Thymus (tissue), 11 donors: ENCODE data around the gene POLR3B. TPM values are rescaled to one million over a fixed set of nuclear protein-coding genes. Genes with fewer than 3 reads are reported as not detected.

Source experiments
- DNase-seq, 9 donors: peaks; one replicate each; pipeline ENCODE4 v3.0.0-alpha.2; 2013; ENCODE audit warnings: low spot score in 9 of 9, low read depth in 6 of 9, missing footprints in 1 of 9
- H3K27ac ChIP-seq, 2 donors: one replicate each; pipeline ENCODE4 v1.5.1; 2013; ENCODE audit warnings: control low read depth in 1 of 2, low read depth in 1 of 2, low read length in 1 of 2, mild to moderate bottlenecking in 1 of 2, moderate library complexity in 1 of 2
- H3K27me3 ChIP-seq, 2 donors: one replicate each; pipeline ENCODE4 v1.5.1; 2013; ENCODE audit warnings: low read length in 1 of 2; ENCODE audit not compliant: control insufficient read depth in 2 of 2, insufficient read depth in 1 of 2
- H3K36me3 ChIP-seq, 2 donors: one replicate each; pipeline ENCODE4 v1.5.1; 2013; ENCODE audit warnings: low read length in 1 of 2, mild to moderate bottlenecking in 1 of 2, moderate library complexity in 1 of 2; ENCODE audit not compliant: control insufficient read depth in 2 of 2, insufficient read depth in 2 of 2
- H3K4me1 ChIP-seq, 2 donors: one replicate each; pipeline ENCODE4 v1.5.1; 2013; ENCODE audit warnings: low read length in 2 of 2; ENCODE audit not compliant: control insufficient read depth in 2 of 2, insufficient read depth in 2 of 2
- H3K4me3 ChIP-seq, 2 donors: one replicate each; pipeline ENCODE4 v1.5.1; 2013; ENCODE audit warnings: low read length in 2 of 2, control low read depth in 1 of 2, mild to moderate bottlenecking in 1 of 2
- H3K9me3 ChIP-seq, 2 donors: one replicate each; pipeline ENCODE4 v1.5.1; 2013; ENCODE audit warnings: low read length in 1 of 2, mild to moderate bottlenecking in 1 of 2; ENCODE audit not compliant: control insufficient read depth in 2 of 2, insufficient read depth in 1 of 2
- WGBS: extraction: QIAGEN DNeasy Blood & Tissue Kit; methylation state at CpG from one replicate; pipeline ENCODE4 v1.1.7; 2013; 5-methylcytosine and 5-hydroxymethylcytosine counted together
- polyA plus RNA-seq: library from polyadenylated mRNA; stranded (reverse); fragments of 200-250 nt; gene quantifications from one replicate; pipeline ENCODE4 v1.2.3, GENCODE V29; 2013
- total RNA-seq: library from RNA; stranded (reverse); fragments of 120-200 nt; gene quantifications from one replicate; pipeline ENCODE4 v1.2.4, GENCODE V29; 2013
- donor health status: healthy.

Gene POLR3B
- total and polyA plus RNA-seq, 2 donors, result 4.5 to 7.5 TPM

DNA sequence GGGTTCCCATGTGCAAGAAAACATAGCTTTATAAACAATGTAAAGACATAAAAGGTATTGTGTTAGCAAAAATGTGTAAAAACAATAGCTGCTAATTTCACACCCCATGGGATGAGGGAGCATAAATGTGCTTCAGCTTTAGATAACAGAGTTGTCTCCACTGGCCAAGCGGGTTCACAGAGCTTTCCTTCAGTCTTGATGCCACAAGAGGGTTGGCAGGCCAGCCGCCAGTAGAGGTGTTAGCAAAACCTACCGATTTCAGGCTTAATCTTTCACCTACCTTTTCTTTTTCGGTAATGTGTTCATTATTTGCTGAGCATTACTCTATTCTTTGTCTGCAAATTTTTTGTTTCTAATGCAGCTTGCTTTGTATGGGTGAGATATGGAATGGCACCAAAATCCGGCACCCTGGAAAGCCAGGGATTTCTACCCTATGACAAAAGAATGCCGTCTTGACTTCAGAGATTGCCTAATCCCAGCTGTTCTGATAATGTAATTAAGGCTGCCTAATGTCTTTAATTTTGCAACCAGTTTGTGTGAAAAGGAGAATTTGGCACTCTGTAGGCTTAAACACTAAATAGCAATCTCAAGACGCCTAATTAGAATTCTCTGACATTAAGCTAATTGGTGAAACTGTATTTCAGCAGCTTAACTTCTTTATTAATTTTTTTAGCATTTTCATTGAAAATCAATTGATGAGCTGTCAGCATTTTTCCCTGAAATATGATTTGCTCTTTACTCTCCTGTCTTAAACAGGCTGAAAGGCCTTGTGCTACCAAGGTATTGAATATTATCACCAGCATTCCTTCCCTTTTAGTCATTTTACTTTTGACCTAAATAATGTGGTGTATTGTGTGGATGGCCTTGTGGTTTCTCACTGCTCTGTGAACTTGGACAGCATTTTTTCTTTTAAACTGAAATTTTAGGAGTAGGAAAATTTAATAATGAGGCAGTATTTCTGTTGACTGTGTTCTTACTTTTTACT is 60.7 kb downstream of the POLR3B start:
- H3K27ac ChIP-seq, result no peak overlapping the region
- no peak overlapping the region for H3K4me3 ChIP-seq
- no peaks in the 10 kb centered on the region for H3K9me3 ChIP-seq
- no peak for DNase-seq
- peaks cover 3% of the 10 kb centered on the region in 2 donors for H3K36me3 ChIP-seq
- no peaks in the 10 kb centered on the region for H3K27me3 ChIP-seq
- no peaks in the 10 kb centered on the region for H3K4me1 ChIP-seq
- WGBS, result 97% methylated on average over 7 of the region's 7 CpGs

DNA sequence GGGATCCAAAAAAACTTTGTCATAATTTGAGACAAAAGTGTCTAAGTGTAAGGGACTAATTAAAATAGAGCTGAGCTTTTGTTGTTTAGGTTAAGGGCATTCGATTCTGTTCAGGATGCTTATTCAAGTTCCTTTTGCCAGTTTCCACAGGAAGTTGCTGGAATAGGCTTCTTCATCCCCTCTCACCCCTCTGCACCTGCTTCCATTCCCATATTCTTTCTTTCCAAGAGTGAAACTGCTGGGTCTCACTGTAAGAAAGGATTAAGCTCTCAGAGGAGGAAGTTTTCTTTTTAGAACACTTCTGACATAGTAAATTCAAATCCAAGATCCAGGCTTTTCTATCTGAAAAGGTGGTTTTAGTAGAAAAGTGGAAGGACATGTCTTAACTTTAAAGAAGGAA is 61.4 kb downstream of the POLR3B start:
- no peaks in the 10 kb centered on the region for H3K27me3 ChIP-seq
- DNase-seq, result no peak
- H3K4me3 ChIP-seq, result no peak overlapping the region
- 62% methylated on average over 1 of the region's 1 CpG for WGBS
- H3K9me3 ChIP-seq, result no peaks in the 10 kb centered on the region
- no peaks in the 10 kb centered on the region for H3K4me1 ChIP-seq
- H3K27ac ChIP-seq, result no peak overlapping the region
- peaks cover 3% of the 10 kb centered on the region in 2 donors for H3K36me3 ChIP-seq

- H3K27me3 ChIP-seq, result no peaks in the 10 kb centered on the region
- no peaks in the 10 kb centered on the region for H3K9me3 ChIP-seq
- no peak overlapping the region for H3K27ac ChIP-seq
- no peaks in the 10 kb centered on the region for H3K36me3 ChIP-seq
- no peak for DNase-seq
- WGBS, result 98% methylated on average over 2 of the region's 2 CpGs
- no peaks in the 10 kb centered on the region for H3K4me1 ChIP-seq
- no peak overlapping the region for H3K4me3 ChIP-seq
These were observed 65.7 kb downstream of the POLR3B start for GRCh38 chr12:106423291-106423690.

GRCh38 chr12:106425061-106425702 is 67.6 kb downstream of the POLR3B start:
- Histone ChIP-seq H3K4me1 (no peaks in the 10 kb centered on the region), H3K27ac (no peak overlapping the region), H3K4me3 (no peak overlapping the region), H3K36me3 (no peaks in the 10 kb centered on the region), H3K9me3 (no peaks in the 10 kb centered on the region), H3K27me3 (no peaks in the 10 kb centered on the region)
- 98% methylated on average over 1 of the region's 1 CpG for WGBS
- no peak for DNase-seq

DNA sequence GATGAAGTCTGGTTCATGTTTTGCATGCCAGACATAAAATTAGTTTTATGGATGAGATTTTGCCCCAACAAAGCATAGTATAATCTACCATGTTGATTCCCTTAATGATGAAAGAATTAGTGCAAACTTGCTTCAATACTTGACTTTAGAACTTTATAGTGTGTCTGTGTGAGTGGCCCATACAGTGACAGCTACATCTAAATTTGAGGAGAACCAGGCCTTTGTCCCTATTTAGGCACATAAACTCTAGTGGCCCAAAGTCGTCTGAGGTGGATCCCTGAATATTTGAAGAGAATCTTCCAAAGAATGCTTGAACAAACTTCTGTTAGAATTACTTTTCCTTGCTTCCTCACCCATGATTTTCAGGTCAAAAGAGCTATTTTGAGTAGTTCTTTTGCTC is 70.4 kb downstream of the POLR3B start:
- no peaks in the 10 kb centered on the region for H3K4me1 ChIP-seq
- no peaks in the 10 kb centered on the region for H3K36me3 ChIP-seq
- no peak overlapping the region for H3K27ac ChIP-seq
- 93% methylated on average over 1 of the region's 1 CpG for WGBS
- no peak overlapping the region for H3K4me3 ChIP-seq
- no peaks in the 10 kb centered on the region for H3K9me3 ChIP-seq
- no peaks in the 10 kb centered on the region for H3K27me3 ChIP-seq
- no peak for DNase-seq

DNA sequence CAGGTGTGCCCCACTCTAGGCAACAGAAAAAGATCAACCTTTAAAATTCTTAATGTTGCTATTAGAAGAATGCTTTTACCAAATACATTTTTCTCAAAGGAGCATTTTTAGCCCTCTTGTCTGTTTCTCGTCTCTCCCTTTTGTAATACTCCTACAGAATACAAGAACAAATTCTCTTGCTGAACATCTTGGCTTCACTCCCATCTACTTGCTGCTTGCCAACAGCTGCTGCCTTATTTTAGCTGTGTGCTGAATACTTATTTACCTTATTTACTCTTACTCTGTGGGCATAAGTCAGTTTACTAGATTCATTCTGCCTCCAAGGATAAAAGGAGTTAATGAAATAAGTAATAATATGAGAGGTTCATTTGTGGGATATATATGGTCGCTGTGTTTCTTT is 70.8 kb downstream of the POLR3B start:
- Histone ChIP-seq H3K4me3 (no peak overlapping the region), H3K27ac (no peak overlapping the region), H3K4me1 (no peaks in the 10 kb centered on the region), H3K36me3 (no peaks in the 10 kb centered on the region), H3K27me3 (no peaks in the 10 kb centered on the region), H3K9me3 (no peaks in the 10 kb centered on the region)
- whole genome bisulfite sequencing, result 96% methylated on average over 2 of the region's 2 CpGs
- no peak for DNase-seq

DNA sequence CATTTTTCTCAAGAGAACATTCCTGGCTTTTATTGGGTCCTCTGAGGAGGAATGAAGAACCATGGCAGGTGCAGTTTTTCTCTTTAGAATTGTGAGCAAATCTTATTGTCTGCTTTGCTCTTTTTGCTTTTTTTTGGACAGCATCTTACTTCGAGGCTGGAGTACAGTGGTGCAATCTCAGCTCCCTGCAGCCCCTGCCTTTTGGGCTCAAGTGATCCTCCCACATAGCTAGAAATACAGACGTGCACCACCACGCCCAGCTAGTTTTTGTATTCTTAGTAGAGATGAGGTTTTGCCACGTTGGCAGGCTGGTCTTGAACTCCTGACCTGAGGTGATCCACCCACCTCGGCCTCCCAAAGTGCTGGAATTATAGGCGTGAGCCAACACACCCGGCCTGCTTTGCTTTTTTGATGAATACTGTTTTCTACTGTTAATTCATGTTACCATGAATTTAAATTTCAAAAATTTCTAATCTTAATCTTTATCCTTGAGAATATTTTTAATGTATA is 71.5 kb downstream of the POLR3B start:
- 97% methylated on average over 7 of the region's 7 CpGs for WGBS
- H3K27ac ChIP-seq, result no peak overlapping the region
- no peaks in the 10 kb centered on the region for H3K4me1 ChIP-seq
- H3K27me3 ChIP-seq, result no peaks in the 10 kb centered on the region
- no peaks in the 10 kb centered on the region for H3K9me3 ChIP-seq
- DNase-seq, result no peak
- H3K36me3 ChIP-seq, result no peaks in the 10 kb centered on the region
- no peak overlapping the region for H3K4me3 ChIP-seq

DNA sequence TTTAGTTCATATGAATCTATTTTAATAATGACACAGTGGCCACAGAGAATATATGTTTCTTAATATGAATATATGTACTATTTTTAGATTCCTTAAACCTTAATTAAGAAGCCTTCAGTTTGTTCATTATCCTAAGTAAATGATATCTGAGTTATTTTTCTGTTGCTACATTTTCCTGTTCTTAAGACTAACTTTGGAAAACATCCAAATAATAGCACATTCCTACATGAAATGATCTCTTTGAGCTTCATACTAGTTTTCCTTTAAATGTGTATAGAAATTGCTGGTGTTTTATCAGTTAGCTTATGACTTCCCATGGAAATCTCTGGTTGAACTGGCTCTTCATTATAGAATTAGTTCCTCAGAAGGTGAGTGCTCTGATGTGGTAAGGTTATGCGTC is 72.1 kb downstream of the POLR3B start:
- DNase-seq, result no peak
- no peaks in the 10 kb centered on the region for H3K9me3 ChIP-seq
- peaks cover 2 to 3% of the 10 kb centered on the region in 2 donors for H3K36me3 ChIP-seq
- no peak overlapping the region for H3K27ac ChIP-seq
- no peaks in the 10 kb centered on the region for H3K27me3 ChIP-seq
- H3K4me1 ChIP-seq, result no peaks in the 10 kb centered on the region
- no peak overlapping the region for H3K4me3 ChIP-seq
- 99% methylated on average over 1 of the region's 1 CpG for WGBS

DNA sequence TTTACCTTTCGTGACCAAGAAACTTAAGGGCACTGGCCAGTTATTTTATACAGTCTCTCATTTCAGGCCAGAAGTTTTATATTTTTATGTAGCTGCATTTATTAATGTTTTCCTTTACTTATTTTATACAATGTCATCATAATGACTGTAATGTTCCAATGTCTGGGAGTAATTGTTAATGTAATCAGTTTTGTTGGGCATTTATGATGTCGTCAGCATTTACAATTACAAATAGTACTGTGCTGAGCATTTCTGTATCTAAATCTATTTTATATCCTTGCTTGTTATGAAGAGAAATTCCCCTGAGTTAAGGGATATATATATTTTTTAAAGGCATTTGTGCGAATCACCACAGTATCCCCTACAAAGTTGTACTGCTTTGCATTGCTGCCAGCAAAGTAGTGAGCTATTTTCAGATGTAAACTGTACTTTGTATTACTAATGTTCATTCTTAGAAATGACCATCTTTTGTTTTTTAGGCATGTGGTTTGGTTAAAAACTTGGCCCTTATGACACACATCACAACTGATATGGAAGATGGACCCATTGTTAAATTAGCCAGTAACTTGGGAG is 74.4 kb downstream of the POLR3B start:
- Histone ChIP-seq H3K9me3 (no peaks in the 10 kb centered on the region), H3K4me1 (no peaks in the 10 kb centered on the region), H3K27me3 (no peaks in the 10 kb centered on the region), H3K4me3 (no peak overlapping the region), H3K27ac (no peak overlapping the region), H3K36me3 (peaks cover 3 to 8% of the 10 kb centered on the region in 2 donors)
- DNase-seq, result no peak
- 97% methylated on average over 3 of the region's 3 CpGs for WGBS
